ENCODE measurements around the gene UPK2.
A peak's percentile ranks its signal among the peaks of the same experiment; 100 is the strongest.

UPK2 gene

GRCh38 chr11:118929501-118930093 is 26.5 kb upstream of the UPK2 start:
- TF ChIP-seq CTCF (IDR thresholded peaks at IDR 0.05; ENCODE audit: borderline replicate concordance, insufficient read depth, low read depth, low read length) = no peak
- peak overlapping the region; percentile 56 for H3K4me3 ChIP-seq (ENCODE audit: low read depth, low read length)

- H3K4me3 ChIP-seq (ENCODE audit: low read depth, low read length) = peak overlapping the region; percentile 56
- peak; percentile 89 for TF ChIP-seq CTCF (IDR thresholded peaks at IDR 0.05; ENCODE audit: borderline replicate concordance, insufficient read depth, low read depth, low read length)
Measured at GRCh38 chr11:118930094-118930712, 25.9 kb upstream of the UPK2 start.

- H3K4me3 ChIP-seq (ENCODE audit: low read depth, low read length) = no peak overlapping the region
- TF ChIP-seq CTCF (IDR thresholded peaks at IDR 0.05; ENCODE audit: borderline replicate concordance, insufficient read depth, low read depth, low read length) = no peak
Measured at GRCh38 chr11:118931571-118931970, 24.5 kb upstream of the UPK2 start.

DNA sequence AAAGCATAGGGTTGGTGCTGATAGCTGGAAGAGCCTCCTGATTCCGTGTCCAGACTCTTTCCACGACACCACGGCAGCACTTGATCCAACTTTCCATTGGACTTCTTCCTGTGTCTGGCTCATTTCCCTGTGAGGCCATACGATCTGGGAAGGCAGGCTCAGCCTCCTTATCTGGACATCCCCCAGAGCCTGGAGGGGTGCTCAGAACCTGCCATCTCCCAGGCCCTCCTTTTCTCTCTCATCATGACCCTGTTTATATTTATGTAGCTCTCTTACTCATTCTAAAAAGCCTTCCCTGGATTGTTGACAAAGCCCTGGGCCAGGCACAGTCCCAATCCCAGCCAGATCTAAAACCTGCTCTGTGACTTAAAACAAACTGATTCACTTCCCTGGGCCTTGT is 22.6 kb upstream of the UPK2 start:
- TF ChIP-seq CTCF (IDR thresholded peaks at IDR 0.05; ENCODE audit: borderline replicate concordance, insufficient read depth, low read depth, low read length) = no peak
- no peak overlapping the region for H3K4me3 ChIP-seq (ENCODE audit: low read depth, low read length)

DNA sequence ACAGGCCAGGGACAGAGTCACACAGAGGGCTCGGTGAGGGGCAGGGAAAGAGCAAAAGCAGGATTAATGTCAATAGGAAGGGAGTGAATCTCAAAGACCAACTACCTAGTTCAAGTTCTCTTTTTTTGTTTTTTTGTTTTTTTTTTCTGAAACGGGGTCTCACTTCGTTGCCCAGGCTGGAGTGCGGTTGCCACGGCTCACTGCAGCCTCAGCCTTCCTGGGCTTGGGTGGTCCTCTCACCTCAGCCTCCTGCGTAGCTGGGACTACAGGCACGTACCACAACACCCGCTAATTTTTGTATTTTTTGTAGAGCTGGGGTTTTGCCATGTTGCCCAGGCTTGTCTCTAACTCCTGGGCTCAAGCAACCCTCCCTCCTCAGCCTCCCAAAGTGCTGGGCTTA is 20.7 kb upstream of the UPK2 start:
- no peak for TF ChIP-seq CTCF (IDR thresholded peaks at IDR 0.05; ENCODE audit: borderline replicate concordance, insufficient read depth, low read depth, low read length)
- H3K4me3 ChIP-seq (ENCODE audit: low read depth, low read length) = no peak overlapping the region

- no peak overlapping the region for H3K4me3 ChIP-seq (ENCODE audit: low read depth, low read length)
- no peak for TF ChIP-seq CTCF (IDR thresholded peaks at IDR 0.05; ENCODE audit: borderline replicate concordance, insufficient read depth, low read depth, low read length)
Measured at GRCh38 chr11:118938491-118939403, 17.4 kb upstream of the UPK2 start.

Data from GM12875 (cell line).